Measurements from ENCODE around the gene SEC61A2. TPM values are rescaled to one million over a fixed set of nuclear protein-coding genes. Genes with fewer than 3 reads are reported as not detected.
"Not testable (repeated sequence)": the region's sequence is repeated elsewhere in the genome, so short reads cannot be mapped to it uniquely, and the experiment has no call there.

Gene SEC61A2
- total RNA-seq, 1 donor from 2014 or later: 21.9 TPM

GRCh38 chr10:12165999-12166775 lies 36.7 kb downstream of the SEC61A2 start:
- H3K27ac Mint-ChIP-seq: no peak overlapping the region
- H3K36me3 Mint-ChIP-seq (ENCODE audit: low read depth): peaks cover 46% of the 10 kb centered on the region
- DNase-seq (ENCODE audit: low spot score): no peak
- intact Hi-C loops (cut with micrococcal nuclease): no loop called here
- H3K9me3 Mint-ChIP-seq: no peaks in the 10 kb centered on the region
- no peaks in the 10 kb centered on the region for H3K4me1 Mint-ChIP-seq (ENCODE audit: low read depth)
- H3K4me3 Mint-ChIP-seq: no peak overlapping the region
- H3K27me3 Mint-ChIP-seq (ENCODE audit: insufficient read depth): peaks cover 2% of the 10 kb centered on the region

GRCh38 chr10:12171512-12171911 lies 42.0 kb downstream of the SEC61A2 start:
- not testable (repeated sequence) for H3K27me3 Mint-ChIP-seq (ENCODE audit: insufficient read depth)

GRCh38 chr10:12177642-12178041 lies 48.2 kb downstream of the SEC61A2 start:
- Mint-ChIP-seq H3K27ac (no peak overlapping the region), H3K9me3 (no peaks in the 10 kb centered on the region), H3K36me3 (ENCODE audit: low read depth) (peaks cover 45% of the 10 kb centered on the region), H3K27me3 (ENCODE audit: insufficient read depth) (no peaks in the 10 kb centered on the region), H3K4me1 (ENCODE audit: low read depth) (peaks cover 35% of the 10 kb centered on the region), H3K4me3 (no peak overlapping the region)
- no peak for DNase-seq (ENCODE audit: low spot score)
- intact Hi-C loops (cut with micrococcal nuclease): no loop called here

More at GRCh38 chr10:12171512-12171911, 42.0 kb downstream of the SEC61A2 start:
- H3K36me3 Mint-ChIP-seq (ENCODE audit: low read depth): peaks cover 39% of the 10 kb centered on the region
- DNase-seq (ENCODE audit: low spot score); H3K9me3 Mint-ChIP-seq; H3K4me3 Mint-ChIP-seq; intact Hi-C loops (cut with micrococcal nuclease); H3K27ac Mint-ChIP-seq; H3K4me1 Mint-ChIP-seq (ENCODE audit: low read depth): not testable (repeated sequence)

- Mint-ChIP-seq H3K4me1 (ENCODE audit: low read depth) (peaks cover 35% of the 10 kb centered on the region), H3K4me3 (peak overlapping the region; percentile 22), H3K27me3 (ENCODE audit: insufficient read depth) (no peaks in the 10 kb centered on the region), H3K27ac (peak overlapping the region; percentile 70), H3K36me3 (ENCODE audit: low read depth) (peaks cover 47% of the 10 kb centered on the region), H3K9me3 (no peaks in the 10 kb centered on the region)
- intact Hi-C loops (cut with micrococcal nuclease): no loop called here
- no peak for DNase-seq (ENCODE audit: low spot score)
Observed at GRCh38 chr10:12179606-12180170, 50.2 kb downstream of the SEC61A2 start.

GRCh38 chr10:12180221-12180974 lies 50.9 kb downstream of the SEC61A2 start:
- no peak overlapping the region for H3K4me3 Mint-ChIP-seq
- no peaks in the 10 kb centered on the region for H3K27me3 Mint-ChIP-seq (ENCODE audit: insufficient read depth)
- no peaks in the 10 kb centered on the region for H3K9me3 Mint-ChIP-seq
- peak overlapping the region; percentile 26 for H3K27ac Mint-ChIP-seq
- intact Hi-C loops (cut with micrococcal nuclease): no loop called here
- H3K36me3 Mint-ChIP-seq (ENCODE audit: low read depth): peaks cover 52% of the 10 kb centered on the region
- peaks cover 36% of the 10 kb centered on the region for H3K4me1 Mint-ChIP-seq (ENCODE audit: low read depth)
- no peak for DNase-seq (ENCODE audit: low spot score)

- Mint-ChIP-seq H3K36me3 (ENCODE audit: low read depth) (peaks cover 57% of the 10 kb centered on the region), H3K4me1 (ENCODE audit: low read depth) (peaks cover 44% of the 10 kb centered on the region), H3K27me3 (ENCODE audit: insufficient read depth) (no peaks in the 10 kb centered on the region), H3K4me3 (peak overlapping the region; percentile 30), H3K9me3 (no peaks in the 10 kb centered on the region), H3K27ac (peak overlapping the region; percentile 72)
- peak; percentile 62 for DNase-seq (ENCODE audit: low spot score)
- intact Hi-C loops (cut with micrococcal nuclease): loop anchor here (1.0 kb wide), 4 partner anchors 14 to 142 kb away; partner anchors contain the start of gene NUDT5
Observed at GRCh38 chr10:12181065-12181775, 51.7 kb downstream of the SEC61A2 start.

- Mint-ChIP-seq H3K4me3 (no peak overlapping the region), H3K4me1 (ENCODE audit: low read depth) (peaks cover 48% of the 10 kb centered on the region), H3K27ac (no peak overlapping the region), H3K27me3 (ENCODE audit: insufficient read depth) (no peaks in the 10 kb centered on the region), H3K36me3 (ENCODE audit: low read depth) (peaks cover 65% of the 10 kb centered on the region), H3K9me3 (no peaks in the 10 kb centered on the region)
- intact Hi-C loops (cut with micrococcal nuclease): no loop called here
- DNase-seq (ENCODE audit: low spot score): no peak
Observed at GRCh38 chr10:12184165-12184564, 54.7 kb downstream of the SEC61A2 start.

- DNase-seq (ENCODE audit: low spot score): no peak
- intact Hi-C loops (cut with micrococcal nuclease): no loop called here
- H3K4me3 Mint-ChIP-seq: no peak overlapping the region
- H3K27me3 Mint-ChIP-seq (ENCODE audit: insufficient read depth): no peaks in the 10 kb centered on the region
- peaks cover 56% of the 10 kb centered on the region for H3K36me3 Mint-ChIP-seq (ENCODE audit: low read depth)
- H3K9me3 Mint-ChIP-seq: no peaks in the 10 kb centered on the region
- peaks cover 40% of the 10 kb centered on the region for H3K4me1 Mint-ChIP-seq (ENCODE audit: low read depth)
- H3K27ac Mint-ChIP-seq: peak overlapping the region; percentile 55
Observed at GRCh38 chr10:12186323-12186722, 56.8 kb downstream of the SEC61A2 start.

GRCh38 chr10:12187321-12187905 lies 57.9 kb downstream of the SEC61A2 start:
- intact Hi-C loops (cut with micrococcal nuclease): no loop called here
- Mint-ChIP-seq H3K27me3 (ENCODE audit: insufficient read depth) (no peaks in the 10 kb centered on the region), H3K4me3 (no peak overlapping the region), H3K27ac (peak overlapping the region; percentile 41), H3K36me3 (ENCODE audit: low read depth) (peaks cover 53% of the 10 kb centered on the region), H3K4me1 (ENCODE audit: low read depth) (peaks cover 46% of the 10 kb centered on the region), H3K9me3 (no peaks in the 10 kb centered on the region)
- no peak for DNase-seq (ENCODE audit: low spot score)

- no peak for DNase-seq (ENCODE audit: low spot score)
- Mint-ChIP-seq H3K27me3 (ENCODE audit: insufficient read depth) (no peaks in the 10 kb centered on the region), H3K4me1 (ENCODE audit: low read depth) (peaks cover 56% of the 10 kb centered on the region), H3K4me3 (no peak overlapping the region), H3K9me3 (no peaks in the 10 kb centered on the region), H3K36me3 (ENCODE audit: low read depth) (peaks cover 53% of the 10 kb centered on the region), H3K27ac (no peak overlapping the region)
- intact Hi-C loops (cut with micrococcal nuclease): no loop called here
Observed at GRCh38 chr10:12188656-12189055, 59.2 kb downstream of the SEC61A2 start.

- intact Hi-C loops (cut with micrococcal nuclease): no loop called here
- Mint-ChIP-seq H3K4me3 (no peak overlapping the region), H3K4me1 (ENCODE audit: low read depth) (peaks cover 63% of the 10 kb centered on the region), H3K36me3 (ENCODE audit: low read depth) (peaks cover 55% of the 10 kb centered on the region), H3K27ac (no peak overlapping the region), H3K9me3 (no peaks in the 10 kb centered on the region), H3K27me3 (ENCODE audit: insufficient read depth) (no peaks in the 10 kb centered on the region)
- no peak for DNase-seq (ENCODE audit: low spot score)
Observed at GRCh38 chr10:12189426-12189825, 59.9 kb downstream of the SEC61A2 start.

- DNase-seq (ENCODE audit: low spot score): no peak
- Mint-ChIP-seq H3K27ac (peak overlapping the region; percentile 62), H3K4me3 (no peak overlapping the region), H3K9me3 (no peaks in the 10 kb centered on the region), H3K27me3 (ENCODE audit: insufficient read depth) (no peaks in the 10 kb centered on the region), H3K4me1 (ENCODE audit: low read depth) (peaks cover 55% of the 10 kb centered on the region), H3K36me3 (ENCODE audit: low read depth) (peaks cover 39% of the 10 kb centered on the region)
- intact Hi-C loops (cut with micrococcal nuclease): no loop called here
Observed at GRCh38 chr10:12191715-12192114, 62.2 kb downstream of the SEC61A2 start.

All from activated T-helper 1 cell treated with anti-CD3 and anti-CD28 coated beads, Interleukin-12 subunit alpha, Interleukin-12 subunit beta, Interleukin-2, Interleukin-4 antibody, amounts not matched to agents 30 ng/mL and 10 ng/mL and 1 ng/mL, durations not matched to agents 14 hours and 24 hours and 36 hours (primary cell).